ENCODE measurements around the gene LRRC66. TPM values are rescaled to one million over a fixed set of nuclear protein-coding genes. Genes with fewer than 3 reads are reported as not detected.

LRRC66 gene
- total RNA-seq, 1 experiment from 2014 or later, result not detected

- Histone ChIP-seq H2BK5ac (ENCODE audit: insufficient read length, low read length) (no peak overlapping the region), H2AFZ (ENCODE audit: low read length) (no peak overlapping the region), H3T11ph (ENCODE audit: low read length) (no peak overlapping the region), H3K23ac (ENCODE audit: insufficient read length, low read depth, low read length) (no peak overlapping the region), H4K91ac (ENCODE audit: insufficient read length, low read depth, low read length) (no peak overlapping the region), H4K5ac (ENCODE audit: insufficient read length, low read depth, low read length) (no peak overlapping the region), H3K14ac (ENCODE audit: insufficient read depth, low read length) (no peak overlapping the region), H3K23me2 (ENCODE audit: insufficient read length, low read depth, low read length, poor library complexity, severe bottlenecking) (no peaks in the 10 kb centered on the region), H3K9ac (ENCODE audit: extremely low read depth, insufficient read length, low read length) (no peak overlapping the region), H3K27me3 (ENCODE audit: insufficient read depth, low read length) (no peaks in the 10 kb centered on the region), H2AK5ac (ENCODE audit: insufficient read length, low read length) (no peak overlapping the region), H3K4me2 (ENCODE audit: insufficient read depth, insufficient read length, low read length) (no peak overlapping the region), H3K4ac (ENCODE audit: low read depth, low read length) (no peak overlapping the region), H4K8ac (replicated peaks; ENCODE audit: insufficient read length, low read depth, low read length) (no peak overlapping the region), H2BK15ac (ENCODE audit: low read depth, low read length) (no peak overlapping the region), H4K20me1 (ENCODE audit: control insufficient read depth, insufficient read depth, insufficient read length) (no peaks in the 10 kb centered on the region), H3K9me3 (ENCODE audit: control insufficient read depth, low read depth, low read length) (no peaks in the 10 kb centered on the region), H3K79me2 (ENCODE audit: insufficient read depth, low read length) (no peaks in the 10 kb centered on the region), H2BK12ac (ENCODE audit: insufficient read length, low read depth, low read length) (no peak overlapping the region), H3K79me1 (ENCODE audit: insufficient read depth, low read depth, low read length, poor library complexity, severe bottlenecking) (no peaks in the 10 kb centered on the region), H2BK20ac (ENCODE audit: low read depth, low read length, poor library complexity, severe bottlenecking) (no peak overlapping the region), H3K27ac (ENCODE audit: insufficient read length, low read depth, low read length) (no peak overlapping the region), H3K18ac (ENCODE audit: insufficient read length, low read depth, low read length) (no peak overlapping the region), H3K56ac (ENCODE audit: insufficient read length, low read depth, low read length) (no peak overlapping the region), H3K4me1 (ENCODE audit: insufficient read depth, low read length) (no peaks in the 10 kb centered on the region), H2BK120ac (ENCODE audit: low read depth, low read length, poor library complexity, severe bottlenecking) (no peak overlapping the region)
- no peaks in the 10 kb centered on the region; a peak in 1 of 7 replicates for H3K36me3 Mint-ChIP-seq (ENCODE audit: insufficient read depth in 1 of 3, low read depth in 3 of 3)
- DNase-seq, result no peak
- no peaks in the 10 kb centered on the region for H3K9me3 Mint-ChIP-seq
- H3K4me1 Mint-ChIP-seq, result peaks cover 12 to 13% of the 10 kb centered on the region in 2 experiments
- H3K27me3 Mint-ChIP-seq (ENCODE audit: low read depth), result no peaks in the 10 kb centered on the region; the same call in 1 of the 2 replicates
- WGBS (ENCODE audit: extremely low coverage, insufficient read length, low lambda C conversion rate), result no CpG with 5 or more reads among the region's 5 CpGs
- no peak overlapping the region for H3K4me3 Mint-ChIP-seq
- no peak for TF ChIP-seq CTCF (conservative IDR thresholded peaks at IDR 0.05)
- no peak overlapping the region for H3K27ac Mint-ChIP-seq
These were observed 20.9 kb downstream of the LRRC66 start for GRCh38 chr4:51999250-51999649.
